ENCODE measurements around the gene DDX60. TPM values are rescaled to one million over a fixed set of nuclear protein-coding genes. Genes with fewer than 3 reads are reported as not detected.

The DDX60 gene, protein sequence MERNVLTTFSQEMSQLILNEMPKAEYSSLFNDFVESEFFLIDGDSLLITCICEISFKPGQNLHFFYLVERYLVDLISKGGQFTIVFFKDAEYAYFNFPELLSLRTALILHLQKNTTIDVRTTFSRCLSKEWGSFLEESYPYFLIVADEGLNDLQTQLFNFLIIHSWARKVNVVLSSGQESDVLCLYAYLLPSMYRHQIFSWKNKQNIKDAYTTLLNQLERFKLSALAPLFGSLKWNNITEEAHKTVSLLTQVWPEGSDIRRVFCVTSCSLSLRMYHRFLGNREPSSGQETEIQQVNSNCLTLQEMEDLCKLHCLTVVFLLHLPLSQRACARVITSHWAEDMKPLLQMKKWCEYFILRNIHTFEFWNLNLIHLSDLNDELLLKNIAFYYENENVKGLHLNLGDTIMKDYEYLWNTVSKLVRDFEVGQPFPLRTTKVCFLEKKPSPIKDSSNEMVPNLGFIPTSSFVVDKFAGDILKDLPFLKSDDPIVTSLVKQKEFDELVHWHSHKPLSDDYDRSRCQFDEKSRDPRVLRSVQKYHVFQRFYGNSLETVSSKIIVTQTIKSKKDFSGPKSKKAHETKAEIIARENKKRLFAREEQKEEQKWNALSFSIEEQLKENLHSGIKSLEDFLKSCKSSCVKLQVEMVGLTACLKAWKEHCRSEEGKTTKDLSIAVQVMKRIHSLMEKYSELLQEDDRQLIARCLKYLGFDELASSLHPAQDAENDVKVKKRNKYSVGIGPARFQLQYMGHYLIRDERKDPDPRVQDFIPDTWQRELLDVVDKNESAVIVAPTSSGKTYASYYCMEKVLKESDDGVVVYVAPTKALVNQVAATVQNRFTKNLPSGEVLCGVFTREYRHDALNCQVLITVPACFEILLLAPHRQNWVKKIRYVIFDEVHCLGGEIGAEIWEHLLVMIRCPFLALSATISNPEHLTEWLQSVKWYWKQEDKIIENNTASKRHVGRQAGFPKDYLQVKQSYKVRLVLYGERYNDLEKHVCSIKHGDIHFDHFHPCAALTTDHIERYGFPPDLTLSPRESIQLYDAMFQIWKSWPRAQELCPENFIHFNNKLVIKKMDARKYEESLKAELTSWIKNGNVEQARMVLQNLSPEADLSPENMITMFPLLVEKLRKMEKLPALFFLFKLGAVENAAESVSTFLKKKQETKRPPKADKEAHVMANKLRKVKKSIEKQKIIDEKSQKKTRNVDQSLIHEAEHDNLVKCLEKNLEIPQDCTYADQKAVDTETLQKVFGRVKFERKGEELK (N-terminal part only)
- total RNA-seq (2014; rRNA removed; shearing (Covaris generic)), result 4.0 and 5.0 TPM in 2 replicates

GRCh38 chr4:168318266-168318895 lies at the start of gene DDX60:
TSS of gene DDX60 (minus strand) at chr4:168318752. CDS start at chr4:168311259, 7,493 bp downstream.

Other genes starting within 250 kb of the DDX60 start
- gene ANXA10, start 226.2 kb downstream of the DDX60 start, total RNA-seq (2014; rRNA removed; shearing (Covaris generic)), result 0.45 and 0.50 TPM in 2 replicates
- 4.5 and 5.4 TPM in 2 replicates for gene DDX60L, start 161.7 kb upstream of the DDX60 start, total RNA-seq (2014; rRNA removed; shearing (Covaris generic))
- 5.3 and 5.5 TPM in 2 replicates for gene PALLD, start 178.3 kb upstream of the DDX60 start, total RNA-seq (2014; rRNA removed; shearing (Covaris generic))